NCI-H2171 treated with DMSO at 0.1 percent for 48 hours (cell line): ENCODE results near the gene ROBO2.
A peak's percentile ranks its signal among the peaks of the same experiment; 100 is the strongest.

ENCODE experiments used
- DNase-seq: peaks from one replicate; lab custom pipeline; 2025; lab: John Stamatoyannopoulos, UW

The ROBO2 gene

DNA sequence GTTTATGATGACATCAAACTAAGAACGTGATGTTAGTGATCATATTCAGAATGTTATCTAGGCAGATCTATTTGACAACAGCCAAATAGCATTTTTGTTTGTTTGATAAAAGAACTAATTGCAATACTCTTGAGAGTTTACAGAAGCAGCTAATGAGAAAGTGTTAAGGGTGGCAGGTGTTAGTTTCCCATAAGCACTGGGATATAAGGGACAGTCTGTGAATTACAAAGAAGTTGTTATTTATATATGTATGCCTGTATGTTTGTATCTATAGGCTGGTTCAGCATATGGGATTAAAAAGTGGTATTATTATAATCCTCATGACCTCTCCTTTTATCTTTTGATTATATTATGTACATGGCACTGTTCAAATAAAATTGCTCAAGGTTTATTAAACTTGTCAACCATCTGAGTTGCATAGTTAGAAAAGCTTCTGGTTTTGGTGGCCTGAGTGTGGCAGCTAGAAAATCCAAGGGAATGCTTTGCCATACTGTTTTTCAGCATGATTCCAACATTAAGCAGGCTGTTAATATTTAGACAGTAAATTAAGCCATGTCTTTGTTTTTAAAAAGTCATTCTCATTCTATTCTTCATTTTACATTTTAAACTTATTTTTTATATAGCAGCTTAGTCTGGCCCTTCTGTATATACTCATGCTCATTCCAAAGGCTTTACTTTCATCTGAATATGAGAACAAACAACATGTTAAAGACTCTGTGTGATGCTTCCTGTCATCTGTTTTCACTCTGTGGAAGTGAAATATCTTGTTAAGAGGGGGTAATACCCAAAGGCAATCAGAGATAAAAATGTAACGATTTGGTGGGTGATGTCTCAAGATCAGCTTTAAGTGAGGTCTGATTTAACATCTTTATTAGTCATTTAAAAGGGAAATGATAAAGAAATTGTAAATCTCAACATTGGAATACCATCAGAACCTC, 13.1 kb downstream of the ROBO2 start:
- DNase-seq: peak; percentile 8

DNA sequence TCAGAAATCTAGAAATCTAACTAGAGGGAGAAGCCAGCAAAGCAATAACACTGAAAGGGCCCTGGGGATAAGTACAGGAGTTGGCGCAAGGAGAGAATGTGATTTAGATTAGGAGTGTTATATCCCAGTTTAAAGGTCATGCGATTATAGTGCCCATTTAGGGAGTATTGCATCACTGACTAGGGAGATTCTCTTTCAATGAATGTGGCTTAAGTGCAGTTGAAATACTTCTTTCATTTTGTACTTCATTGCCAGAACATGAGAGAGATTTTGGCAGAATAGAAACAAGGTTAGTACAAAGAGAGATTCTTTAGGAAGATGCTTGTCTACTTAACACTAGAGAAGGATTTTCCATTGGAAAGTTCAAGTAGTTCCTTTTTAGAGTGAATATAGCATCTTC, 13.9 kb downstream of the ROBO2 start:
- no peak for DNase-seq

- no peak for DNase-seq
Observed at GRCh38 chr3:77055841-77056341, 16.0 kb downstream of the ROBO2 start.

- DNase-seq: no peak
Observed at GRCh38 chr3:77059354-77059753, 19.5 kb downstream of the ROBO2 start.

DNA sequence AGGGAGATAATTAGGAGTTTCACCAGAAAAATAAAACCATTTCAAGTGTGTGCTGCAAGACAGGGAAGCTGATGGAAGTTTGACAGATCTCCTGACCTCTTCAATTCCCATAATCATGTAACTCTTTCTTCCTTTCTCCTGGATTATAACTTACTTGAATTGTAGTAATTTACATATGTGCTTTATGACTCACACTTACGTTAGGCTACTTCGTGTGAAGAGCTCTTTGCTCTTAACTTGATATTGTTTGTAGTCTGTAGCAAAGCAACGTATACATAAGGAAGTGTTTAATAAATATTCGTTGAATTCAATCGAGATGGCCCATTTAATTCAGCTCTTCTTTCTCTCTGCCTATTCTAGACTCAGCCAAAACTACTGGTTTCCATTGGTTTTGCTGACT, 23.5 kb downstream of the ROBO2 start:
- no peak for DNase-seq

DNA sequence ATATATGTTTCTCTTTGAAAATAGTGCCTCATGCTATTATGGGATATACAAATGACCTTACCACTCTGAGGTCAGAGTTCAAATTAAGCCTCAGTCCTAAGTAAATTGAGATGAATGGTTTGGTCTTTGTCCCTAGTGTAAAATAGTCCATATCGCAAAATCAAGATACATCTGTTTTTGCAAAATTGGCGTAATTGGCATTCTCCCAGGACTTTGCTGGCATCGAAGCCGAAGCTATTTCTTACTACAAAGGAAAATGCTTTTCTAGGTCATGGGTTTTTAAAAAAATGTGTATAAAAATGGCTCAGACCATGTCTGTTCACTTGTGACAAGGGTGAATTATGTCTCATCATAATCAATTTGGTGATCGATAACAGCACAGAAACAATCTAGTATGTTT, 25.9 kb downstream of the ROBO2 start:
- no peak for DNase-seq

DNA sequence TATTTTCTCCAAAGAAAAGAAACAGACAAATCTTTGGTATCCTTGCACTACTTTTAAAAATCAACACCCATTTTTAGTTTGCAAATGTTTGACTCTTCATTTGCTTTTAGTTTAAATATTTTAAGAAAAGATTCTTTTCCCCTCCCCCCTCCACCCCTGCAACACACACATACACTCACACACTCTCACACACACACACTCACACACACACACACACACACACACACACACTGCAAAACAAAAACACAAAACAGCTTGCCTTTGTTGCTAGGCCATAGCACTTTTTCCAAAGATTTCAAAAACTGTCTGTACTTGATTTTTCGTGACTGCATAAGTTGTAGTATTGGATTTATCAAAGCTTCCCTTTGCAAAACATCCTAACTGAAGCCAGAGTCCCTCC, 26.9 kb downstream of the ROBO2 start:
- DNase-seq: no peak

DNA sequence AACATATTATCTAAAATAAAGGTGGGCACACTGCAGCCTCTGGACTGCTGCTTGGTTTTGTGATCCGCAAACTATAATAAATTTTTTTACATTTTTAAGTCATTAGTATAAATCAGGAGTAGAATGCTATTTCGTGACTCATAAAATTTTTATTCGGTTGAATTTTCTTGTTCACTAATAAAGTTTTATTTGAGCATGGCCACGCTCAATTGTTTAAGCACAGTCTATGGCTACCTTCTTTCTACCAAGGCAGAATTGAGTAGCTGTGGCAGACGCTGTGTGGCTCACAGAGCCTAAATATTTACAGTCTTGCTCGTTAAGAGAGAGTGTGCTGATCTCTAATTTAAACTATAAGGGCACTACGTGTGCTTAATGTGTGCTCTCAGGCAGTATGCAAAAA, 28.9 kb downstream of the ROBO2 start:
- no peak for DNase-seq

DNA sequence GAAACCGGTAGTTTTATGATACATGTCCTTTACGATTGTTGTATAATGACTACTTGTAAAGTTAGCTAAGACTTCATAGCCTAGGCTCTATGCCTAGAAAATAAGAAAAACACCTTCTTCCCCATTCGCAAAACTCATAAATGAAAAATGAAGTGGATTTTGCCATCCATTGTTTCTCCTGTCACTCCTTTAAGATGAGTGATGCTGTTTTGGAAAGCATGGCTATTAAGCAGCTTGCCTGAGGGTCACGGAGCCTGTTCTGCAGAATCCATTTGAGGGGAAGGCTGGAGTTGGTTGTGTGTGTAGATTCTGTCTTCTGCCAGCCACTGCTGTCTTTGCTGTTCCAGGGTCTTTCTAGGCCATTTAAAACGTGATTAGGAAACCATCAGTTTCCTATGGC, 31.5 kb downstream of the ROBO2 start:
- DNase-seq: no peak

DNA sequence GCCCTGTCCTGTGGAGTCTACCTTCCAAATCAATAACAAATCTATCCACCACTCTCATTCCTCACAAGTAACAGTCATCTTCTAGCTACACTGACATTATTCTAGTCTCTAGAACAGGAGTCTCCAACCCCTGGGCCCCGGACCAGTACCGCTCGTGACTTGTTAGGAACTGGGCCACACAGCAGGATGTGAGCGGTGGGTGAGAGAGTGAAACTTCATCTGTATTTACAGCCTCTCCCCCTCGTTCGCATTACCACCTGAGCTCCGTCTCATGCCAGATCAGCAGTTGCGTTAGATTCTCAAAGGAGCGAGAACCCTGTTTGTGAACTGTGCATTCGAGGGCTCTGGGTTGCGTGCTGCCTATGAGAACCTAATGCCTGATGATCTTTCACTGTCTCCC, 31.9 kb downstream of the ROBO2 start:
- no peak for DNase-seq

DNA sequence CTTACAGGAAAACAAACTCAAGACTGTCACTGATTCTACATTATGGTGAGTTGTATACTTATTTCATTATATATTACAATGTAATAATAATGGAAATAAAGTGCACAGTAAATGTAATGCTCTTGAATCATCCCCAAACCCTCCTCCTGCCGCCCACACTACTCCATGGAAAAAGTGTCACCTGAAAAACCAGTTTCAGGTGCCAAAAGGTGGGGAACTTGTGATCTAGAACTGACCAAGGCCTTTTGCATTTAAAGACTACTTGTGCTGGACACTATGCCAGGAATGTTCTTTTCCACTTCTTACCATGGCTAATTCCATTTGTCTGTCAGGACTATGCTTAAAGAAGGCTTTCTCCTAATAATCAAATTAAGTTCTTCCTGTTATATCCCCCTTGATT, 32.3 kb downstream of the ROBO2 start:
- DNase-seq: no peak

- DNase-seq: no peak
Observed at GRCh38 chr3:77078279-77078678, 38.4 kb downstream of the ROBO2 start.

GRCh38 chr3:77079988-77080610, 40.2 kb downstream of the ROBO2 start:
- DNase-seq: no peak

- DNase-seq: peak; percentile 66
Observed at GRCh38 chr3:77081240-77081661, 41.4 kb downstream of the ROBO2 start.

- no peak for DNase-seq
Observed at GRCh38 chr3:77084511-77084910, 44.6 kb downstream of the ROBO2 start.

DNA sequence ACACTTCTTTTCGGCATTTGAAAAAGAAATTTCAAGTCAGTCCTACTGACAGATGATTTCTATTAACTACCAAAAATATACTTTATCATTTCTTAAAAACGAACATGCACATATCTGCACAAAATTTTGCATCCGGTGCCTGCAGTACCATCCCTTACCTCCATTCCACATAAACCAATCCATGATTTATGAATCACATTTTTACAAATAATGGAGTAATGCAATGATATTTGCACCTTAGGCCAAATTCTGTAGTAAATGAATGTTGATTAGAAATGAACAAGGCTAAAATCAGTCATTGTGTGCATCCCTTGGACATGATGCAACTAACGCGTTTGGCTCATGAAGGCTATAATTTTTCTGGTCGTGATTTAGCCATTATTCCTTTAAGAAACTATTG, 46.5 kb downstream of the ROBO2 start:
- DNase-seq: no peak

DNA sequence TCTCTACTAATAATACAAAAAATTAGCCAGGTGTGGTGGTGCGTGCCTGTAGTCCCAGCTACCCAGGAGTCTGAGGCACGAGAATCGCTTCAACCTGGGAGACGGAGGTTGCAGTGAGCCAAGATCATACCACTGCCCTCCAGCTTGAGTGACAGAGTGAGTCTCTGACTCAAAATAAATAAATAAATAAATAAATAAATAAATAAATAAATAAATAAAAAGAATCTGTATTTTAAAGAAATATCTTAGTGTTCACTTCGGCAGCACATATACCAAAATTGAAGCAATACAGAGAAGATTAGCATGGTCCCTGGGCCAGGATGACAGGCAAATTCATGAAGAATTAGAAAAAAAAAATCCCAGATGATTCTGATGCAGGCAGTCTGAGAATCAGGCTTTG, 51.9 kb downstream of the ROBO2 start:
- DNase-seq: no peak

- no peak for DNase-seq
Observed at GRCh38 chr3:77093101-77093500, 53.2 kb downstream of the ROBO2 start.

GRCh38 chr3:77096145-77096544, 56.2 kb downstream of the ROBO2 start:
- no peak for DNase-seq

GRCh38 chr3:77096966-77097890, 57.3 kb downstream of the ROBO2 start:
- no peak for DNase-seq

DNA sequence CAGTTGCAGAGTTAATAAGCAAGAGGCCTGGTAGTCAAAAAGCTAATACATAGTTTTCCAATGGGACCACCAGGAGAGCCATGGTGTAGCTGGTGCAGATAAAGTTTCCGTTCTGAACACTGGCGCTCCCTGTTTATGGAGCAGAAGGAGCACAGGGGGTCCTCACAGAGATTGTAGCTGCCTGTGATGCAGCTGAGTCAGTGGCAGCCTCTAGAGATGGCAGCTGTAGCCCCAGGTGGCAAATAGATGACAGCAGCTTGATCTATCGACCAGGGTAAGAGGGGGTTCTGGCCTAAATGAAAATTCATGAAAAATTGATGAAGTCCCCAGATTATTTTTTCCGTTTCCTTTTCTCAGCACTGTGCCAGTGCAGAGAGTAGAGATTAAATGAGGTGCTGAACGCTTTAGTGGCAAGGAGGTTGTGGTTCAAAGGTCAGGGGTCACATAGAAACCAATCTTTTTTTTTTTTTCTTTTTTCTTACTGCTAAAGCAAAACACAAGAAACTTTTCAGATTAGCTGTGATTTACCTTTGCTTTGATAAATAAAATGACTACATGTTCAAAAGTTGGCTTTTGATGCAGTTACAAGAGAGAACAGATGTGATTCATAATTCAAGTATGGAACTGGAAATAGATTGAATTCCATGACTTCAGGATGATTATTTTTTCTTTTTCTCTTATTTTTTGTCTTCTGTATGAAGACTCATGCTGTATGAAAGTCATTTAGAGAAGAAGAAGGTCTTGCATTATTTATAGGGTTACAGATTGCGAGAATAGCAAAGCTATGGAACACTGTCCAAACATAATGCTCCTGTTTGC, 63.3 kb downstream of the ROBO2 start:
- DNase-seq: peak; percentile 79
